IPS-NIHi11 (cell line): ENCODE results near the gene ASPDH.
"Not testable (repeated sequence)": the region's sequence is repeated elsewhere in the genome, so short reads cannot be mapped to it uniquely, and the experiment has no call there.

Experiments used
- DNase-seq: peaks from one replicate; pipeline ENCODE4 v3.0.0; 2012; ENCODE audit warnings: mixed read lengths, low spot score

The ASPDH gene

DNA sequence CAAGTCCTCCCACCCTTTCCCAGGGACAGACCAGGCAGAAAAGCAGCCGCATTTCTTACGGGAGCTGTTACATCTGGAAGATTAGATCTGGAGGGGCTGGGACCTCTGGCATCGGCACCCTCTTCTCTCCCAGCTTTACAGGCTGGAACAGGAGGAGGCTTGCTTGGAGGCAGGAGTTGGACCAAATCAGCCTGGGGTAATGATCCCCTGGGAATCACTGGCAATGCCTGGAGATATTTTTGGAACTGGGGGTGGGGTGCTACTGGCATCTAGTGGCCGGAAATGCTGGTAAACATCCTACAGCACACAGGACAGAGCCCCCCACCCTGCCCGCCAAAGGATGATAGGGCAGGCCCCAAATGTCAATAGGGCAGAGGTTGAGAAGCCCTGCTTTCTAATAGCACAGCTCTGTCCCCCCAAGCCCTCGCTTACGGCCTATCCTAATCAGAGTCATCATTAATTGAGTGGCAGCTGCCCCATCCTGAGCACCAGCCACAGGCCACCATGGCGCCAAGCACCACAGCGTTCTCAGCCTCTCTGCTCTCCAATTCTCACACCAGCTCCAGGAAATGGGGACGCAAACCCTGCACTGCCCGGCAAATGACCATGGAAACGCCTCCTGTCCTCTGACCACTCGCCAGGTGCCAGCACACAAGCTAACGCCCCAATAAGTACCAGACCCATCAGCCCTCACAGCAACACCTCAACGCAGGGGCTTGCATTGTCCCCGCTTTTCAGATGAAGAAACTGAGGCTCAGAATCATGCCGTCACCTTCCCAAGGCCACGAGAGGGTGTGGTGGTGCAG lies 33.9 kb upstream of the ASPDH start:
- DNase-seq: no peak

DNA sequence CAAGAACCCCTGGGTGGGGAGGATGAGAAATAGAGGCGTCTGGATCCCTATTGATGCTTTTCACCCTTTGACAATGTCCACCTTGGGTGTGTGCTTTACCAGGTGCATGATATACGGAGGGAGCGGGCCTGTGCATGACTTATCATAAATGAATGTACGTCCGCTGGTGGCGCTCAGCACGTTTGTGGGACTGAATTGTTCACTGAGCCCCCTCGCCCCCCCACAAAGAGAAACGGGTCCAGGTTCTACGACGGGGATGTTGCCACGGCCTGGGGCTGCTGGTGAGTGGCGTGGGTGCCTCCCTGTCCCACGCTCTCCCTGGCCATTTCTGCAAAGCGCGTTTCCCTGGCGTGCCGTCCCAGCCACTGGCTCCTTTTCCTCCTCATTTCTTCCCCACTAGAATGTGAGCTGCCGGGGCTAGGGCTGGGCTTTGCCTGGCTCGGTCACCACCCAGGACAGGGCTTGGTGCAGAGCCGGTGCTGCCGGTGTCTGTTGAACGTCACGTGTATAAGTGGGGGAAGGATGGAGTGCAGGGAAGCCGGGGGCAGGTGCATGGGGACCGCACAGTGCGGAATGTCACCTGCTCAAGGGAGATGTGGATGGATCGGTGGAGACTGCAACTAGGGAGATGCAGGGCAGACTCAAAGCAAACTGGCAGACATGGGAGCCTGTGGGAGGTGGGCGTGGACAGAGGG lies 33.0 kb upstream of the ASPDH start:
- DNase-seq: no peak

GRCh38 chr19:50542943-50543342 lies 29.2 kb upstream of the ASPDH start:
- DNase-seq: no peak

DNA sequence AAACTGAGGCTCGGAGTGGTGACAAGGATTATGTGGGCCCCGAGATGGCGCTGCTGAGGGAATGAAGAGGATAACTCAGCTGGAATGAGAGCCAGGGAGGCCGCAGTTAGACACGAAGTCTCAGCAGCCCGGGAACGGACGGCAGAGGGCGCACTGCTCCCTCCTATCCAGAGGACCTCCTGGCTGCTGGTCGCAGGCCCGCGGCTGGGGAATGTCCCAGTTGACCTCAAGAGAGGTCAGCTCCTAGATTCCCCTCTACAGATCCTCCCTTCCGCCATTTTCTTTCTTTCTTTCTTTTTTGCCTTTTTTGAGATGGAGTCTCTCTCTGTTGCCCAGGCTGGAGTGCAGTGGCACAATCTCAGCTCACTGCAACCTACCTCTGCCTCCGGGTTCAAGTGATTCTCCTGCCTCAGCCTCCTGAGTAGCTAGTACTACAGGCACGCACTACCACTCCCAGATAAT lies 24.1 kb upstream of the ASPDH start:
- DNase-seq: peak; percentile 96

DNA sequence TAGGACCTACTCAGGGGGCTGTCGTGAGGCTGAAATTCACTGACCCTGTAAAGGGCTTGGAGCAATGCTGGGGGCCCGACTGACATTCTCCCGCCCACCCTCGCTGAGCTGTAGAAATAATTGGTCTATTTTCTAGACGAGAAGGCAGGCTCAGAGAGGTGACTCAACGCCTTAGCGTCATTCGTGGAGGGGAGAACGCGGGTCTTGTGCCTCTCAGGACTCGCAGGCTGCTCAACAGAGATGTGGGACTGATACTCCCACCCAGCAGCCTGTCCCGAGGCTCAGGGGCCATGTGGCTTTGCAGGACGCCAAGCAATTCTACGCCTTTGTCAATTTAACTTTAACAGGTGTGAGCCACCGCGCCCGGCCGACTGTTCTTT lies 23.6 kb upstream of the ASPDH start:
- no peak for DNase-seq

- DNase-seq: no peak
Observed at GRCh38 chr19:50536662-50537305, 23.1 kb upstream of the ASPDH start.

- no peak for DNase-seq
Observed at GRCh38 chr19:50535672-50536187, 22.0 kb upstream of the ASPDH start.

DNA sequence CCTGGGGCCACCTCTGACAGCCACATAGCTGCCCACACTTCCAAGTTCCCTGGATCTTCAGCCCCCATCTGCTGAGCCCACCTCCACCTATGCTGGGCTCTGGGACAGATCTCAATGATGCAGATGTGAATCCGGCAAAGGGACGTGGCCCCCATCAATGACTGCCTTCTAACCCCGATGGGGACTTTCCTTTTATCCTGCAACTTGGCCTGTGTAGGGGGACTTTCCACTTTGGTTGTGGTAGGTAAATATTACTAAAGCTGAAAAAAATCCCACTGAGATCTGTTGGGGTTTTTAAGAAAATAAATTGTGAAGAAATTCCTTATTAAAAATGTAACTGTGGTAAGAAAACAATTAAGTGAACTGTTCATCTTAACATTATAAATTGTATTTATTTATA lies 20.8 kb upstream of the ASPDH start:
- DNase-seq: no peak

DNA sequence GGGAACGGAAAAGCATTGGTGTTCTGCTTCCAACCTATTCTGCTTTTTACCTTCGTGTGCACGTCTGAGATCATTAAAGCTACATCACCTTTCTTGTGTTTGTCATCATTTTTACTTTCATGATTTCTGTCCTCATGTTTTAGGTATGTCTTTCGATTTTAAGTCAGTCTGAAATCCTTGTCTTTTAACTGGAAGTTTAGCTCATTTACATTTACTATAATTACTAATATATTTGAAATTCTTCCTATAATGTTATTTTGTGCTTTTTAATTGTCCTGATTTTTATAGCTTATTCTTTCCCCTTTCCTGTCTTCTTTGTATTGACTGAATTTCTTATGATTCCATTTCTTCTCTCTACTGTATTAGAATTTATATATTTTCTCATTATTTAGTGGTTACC lies 19.2 kb upstream of the ASPDH start:
- no peak for DNase-seq

DNA sequence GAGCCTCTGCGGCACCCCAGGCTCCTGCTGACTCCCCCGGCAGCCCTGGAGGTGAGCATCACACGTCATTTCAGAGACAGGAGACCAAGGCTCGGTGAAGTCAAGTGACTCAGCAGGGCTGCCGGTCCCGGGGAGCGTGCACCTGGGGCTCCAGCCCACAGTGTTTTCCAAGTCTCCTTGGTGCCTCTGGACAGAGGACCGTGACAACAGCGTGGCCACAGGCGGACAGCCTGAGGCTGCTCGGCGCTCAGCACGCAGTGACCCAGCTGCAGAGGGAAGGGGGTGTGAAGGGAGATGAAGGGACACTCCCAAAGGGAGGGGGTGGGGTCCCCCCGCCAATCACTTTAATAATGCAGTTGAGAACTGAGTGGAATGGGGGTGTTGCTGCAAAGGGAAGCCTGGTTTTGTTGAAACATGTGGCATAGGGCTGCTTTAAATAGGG lies 17.5 kb upstream of the ASPDH start:
- DNase-seq: no peak

- DNase-seq: not testable (repeated sequence)
Observed at GRCh38 chr19:50528052-50528451, 14.3 kb upstream of the ASPDH start.

GRCh38 chr19:50522881-50523280 lies 9.2 kb upstream of the ASPDH start:
- DNase-seq: no peak

- no peak for DNase-seq
Observed at GRCh38 chr19:50520822-50521465, 7.2 kb upstream of the ASPDH start.

DNA sequence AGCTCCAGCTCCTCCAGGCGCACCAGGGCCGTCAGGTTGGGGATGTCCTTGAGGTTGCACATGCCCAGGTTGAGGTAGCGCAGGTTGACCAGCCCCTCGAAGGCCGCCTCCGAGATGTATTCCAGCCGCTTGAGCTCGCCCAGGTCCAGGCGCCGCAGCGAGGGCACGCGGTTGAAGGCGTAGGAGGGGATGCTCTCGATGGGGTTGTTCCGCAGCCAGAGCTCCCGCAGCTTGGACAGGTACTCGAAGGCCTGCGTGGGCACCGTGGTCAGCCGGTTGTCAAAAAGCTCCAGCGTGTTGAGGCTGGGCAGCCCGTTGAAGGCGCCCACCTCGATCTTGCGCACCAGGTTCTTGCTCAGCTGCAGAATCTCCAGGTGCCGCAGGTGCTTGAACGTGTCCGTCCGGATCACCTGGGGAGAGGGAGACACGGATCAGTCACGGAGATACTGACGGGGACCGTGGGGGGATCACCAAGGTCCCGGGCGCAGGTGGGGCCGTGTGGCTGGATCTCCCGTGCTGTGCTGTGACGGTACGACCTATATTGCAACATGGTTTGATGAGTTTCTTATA lies 5.4 kb upstream of the ASPDH start:
- DNase-seq: no peak

DNA sequence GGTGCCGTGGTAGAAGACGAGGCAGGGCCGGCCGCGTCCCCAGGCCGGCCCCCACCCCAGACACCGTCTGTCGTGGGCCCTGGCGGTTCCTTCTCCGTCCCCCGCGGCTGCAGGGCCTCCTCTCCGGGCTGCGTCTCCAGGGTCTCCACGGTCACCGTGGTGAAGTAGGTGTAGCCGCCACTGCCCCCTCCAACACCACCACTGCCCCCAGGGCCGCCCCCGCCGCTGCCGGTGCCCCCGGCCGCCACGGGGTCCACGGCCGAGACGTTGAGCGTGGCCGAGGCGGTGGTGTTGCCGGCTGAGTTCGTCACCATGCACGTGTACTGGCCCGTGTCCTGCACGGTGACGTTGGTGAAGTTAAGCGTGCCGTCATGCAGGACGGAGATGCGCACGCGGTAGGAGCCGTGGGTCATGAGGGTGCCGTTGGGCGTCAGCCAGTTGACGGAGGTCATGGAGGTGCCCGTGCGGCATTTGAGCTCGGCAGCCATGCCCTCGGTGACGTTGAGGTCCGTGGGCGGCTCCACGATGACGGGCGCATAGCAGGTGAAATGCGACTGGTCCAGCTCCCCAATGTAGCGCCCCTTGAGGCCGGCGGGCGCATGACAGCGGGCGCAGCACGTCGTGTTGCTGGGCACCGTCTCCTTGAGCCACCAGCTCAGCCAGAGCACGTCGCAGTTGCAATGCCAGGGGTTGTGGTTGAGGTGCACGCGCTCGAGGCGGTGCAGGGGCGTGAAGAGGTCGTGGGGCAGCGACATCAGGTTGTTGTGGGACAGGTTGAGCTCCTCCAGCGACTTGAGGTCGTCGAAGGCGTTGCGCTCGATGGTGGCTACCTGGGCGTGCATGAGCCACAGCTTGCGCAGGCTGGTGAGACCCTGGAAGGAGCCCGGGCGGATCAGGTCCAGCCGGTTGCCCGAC lies 4.6 kb upstream of the ASPDH start:
- DNase-seq: peak; percentile 71

DNA sequence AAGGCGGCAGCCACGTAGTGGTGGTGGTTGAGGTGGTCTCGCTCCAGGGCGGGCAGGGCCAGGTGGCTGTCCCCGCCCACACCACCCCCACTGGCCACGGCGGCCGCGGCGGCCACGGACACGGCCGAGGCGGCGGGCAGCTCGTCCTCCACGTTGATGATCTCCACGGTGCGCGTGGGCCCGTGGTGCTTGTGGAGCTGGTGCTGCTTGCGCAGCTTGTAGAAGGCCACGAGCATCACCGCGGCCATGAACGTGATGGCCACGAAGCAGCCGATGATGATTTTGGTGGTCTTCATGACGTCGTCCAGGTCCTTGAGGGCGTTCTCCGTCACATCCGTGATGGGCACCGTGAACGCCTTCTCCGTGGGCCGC lies 4.0 kb upstream of the ASPDH start:
- no peak for DNase-seq

DNA sequence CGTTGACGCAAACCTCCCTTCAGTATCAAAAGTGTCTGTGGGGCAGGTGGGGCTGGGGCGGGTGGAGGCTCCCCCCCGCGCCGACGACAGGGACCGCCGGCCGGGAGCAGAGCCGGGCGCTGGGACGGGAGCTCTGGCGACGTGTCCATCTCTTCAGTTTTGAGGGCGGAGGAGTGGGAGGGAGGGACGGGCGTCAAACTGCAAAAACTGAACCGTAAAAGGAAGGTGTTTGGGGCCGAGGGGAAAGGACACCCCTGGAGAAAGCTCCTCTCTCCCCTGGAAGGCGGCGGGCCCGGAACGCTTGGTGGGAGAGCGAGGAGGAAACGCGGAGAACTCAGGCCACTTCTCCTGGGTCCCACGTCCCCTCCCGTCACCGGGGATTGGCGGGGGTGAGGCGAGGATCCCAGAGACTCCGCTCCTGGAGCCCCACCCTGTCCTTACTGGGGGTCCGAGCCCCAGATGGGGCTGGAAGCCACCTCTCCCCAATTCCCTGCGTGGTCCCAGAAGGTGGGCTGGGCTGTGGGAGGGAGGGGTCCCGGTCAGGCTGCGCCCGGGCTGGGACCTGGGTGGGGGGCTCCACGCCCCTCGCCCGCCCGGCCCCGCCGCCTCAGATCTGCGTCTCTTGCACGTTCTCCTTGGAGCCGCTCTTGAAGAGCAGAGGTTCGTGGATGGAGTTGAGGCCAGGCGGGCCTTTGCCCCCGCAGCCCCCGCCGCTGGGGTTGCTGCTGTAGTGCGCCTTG lies 3.4 kb upstream of the ASPDH start:
- DNase-seq: no peak

DNA sequence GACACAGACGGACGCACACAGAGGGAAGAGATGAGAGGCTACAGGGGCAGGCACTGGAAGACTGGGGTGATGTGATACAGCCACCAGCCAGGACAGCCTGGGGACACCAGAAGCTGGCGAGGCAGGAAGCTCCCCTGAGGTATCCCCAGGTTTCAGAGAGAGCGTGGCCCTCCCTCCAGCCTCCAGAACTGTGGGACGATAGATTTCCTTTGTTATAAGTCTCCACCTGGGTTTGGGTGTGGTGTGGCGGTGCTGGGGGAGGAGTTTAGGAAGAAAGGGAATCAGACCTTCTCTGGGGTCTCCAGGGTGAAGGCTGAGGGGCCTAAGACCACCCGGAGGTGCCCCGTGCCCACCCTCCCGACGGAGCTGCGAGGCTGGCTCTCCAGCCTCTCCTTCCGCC lies 2.7 kb upstream of the ASPDH start:
- no peak for DNase-seq

- DNase-seq: no peak
Observed at GRCh38 chr19:50515168-50515561, 1.5 kb upstream of the ASPDH start.
